Measurements from ENCODE around the gene ZP3.
"Not testable (repeated sequence)": the region's sequence is repeated elsewhere in the genome, so short reads cannot be mapped to it uniquely, and the experiment has no call there.

GRCh38 chr7:76465950-76466349, 41.2 kb downstream of the ZP3 start:
- not testable (repeated sequence) for TF ChIP-seq CTCF, POLR2A (IDR thresholded peaks at IDR 0.05)
